Measurements from ENCODE around the gene ERAL1. TPM values are rescaled to one million over a fixed set of nuclear protein-coding genes. Genes with fewer than 3 reads are reported as not detected.
A peak's percentile ranks its signal among the peaks of the same experiment; 100 is the strongest.
"Not testable (repeated sequence)": the region's sequence is repeated elsewhere in the genome, so short reads cannot be mapped to it uniquely, and the experiment has no call there.

Gene ERAL1
- total RNA-seq, 1 experiment from 2014 or later = 32.0 TPM

DNA sequence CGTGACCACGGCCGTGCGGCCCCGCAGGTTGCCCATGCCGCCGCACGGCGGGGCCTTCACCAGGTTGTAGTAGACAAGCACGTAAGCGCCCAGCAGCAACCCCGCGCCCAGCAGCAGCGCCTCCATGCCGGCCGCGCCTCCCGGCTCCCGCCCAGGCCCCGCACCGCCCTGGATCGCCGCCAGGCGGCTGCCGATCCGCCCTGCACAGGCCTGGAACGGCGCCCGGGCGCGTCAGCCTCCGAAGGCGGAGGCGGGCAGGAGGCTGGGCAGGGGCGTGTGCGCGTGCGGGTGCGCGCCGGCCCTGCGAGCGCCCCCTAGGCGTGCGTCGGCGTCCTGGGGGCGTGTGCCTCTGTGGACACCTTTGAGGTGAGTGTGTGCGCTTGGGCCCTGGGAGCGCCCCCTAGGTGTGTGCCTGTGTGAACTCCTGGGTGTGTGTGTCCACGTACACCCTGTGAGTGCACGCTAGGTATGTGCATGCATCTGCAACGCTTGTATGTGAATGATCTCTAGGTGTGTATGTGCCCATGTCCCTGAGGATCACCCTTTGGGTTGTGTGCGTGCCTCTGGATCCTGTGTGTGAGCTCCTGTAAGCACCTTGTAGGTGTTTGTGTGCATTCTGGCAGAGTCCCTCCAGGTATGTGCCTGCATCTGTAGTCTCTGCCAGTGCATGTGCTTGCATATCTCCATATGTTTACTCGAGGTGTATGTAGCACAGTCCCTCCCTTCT, 48.2 kb downstream of the ERAL1 start, which contains the start of gene DHRS13:
Gene DHRS13 (minus strand): TSS at position 261 of the 727 bp plus-strand sequence. CDS start 135 bp downstream, at position 126.
- Histone ChIP-seq H3K27ac (0 out of 2 replicates have a peak within 1 kb of the TSS, but pooled peaks have one; percentile 9), H3K4me3 (peak within 1 kb of the TSS; percentile 80), H3K4me1 (replicated peaks) (peaks cover 24% of the 10 kb centered on the region), H3K36me3 (peaks cover 31% of the 10 kb centered on the region), H3K27me3 (replicated peaks) (no peaks in the 10 kb centered on the region), H3K9me3 (replicated peaks) (no peaks in the 10 kb centered on the region)
- peak; percentile 88 to 90 for DNase-seq (ENCODE audit: low read depth in 1 of 2, low spot score in 2 of 2)

DNA sequence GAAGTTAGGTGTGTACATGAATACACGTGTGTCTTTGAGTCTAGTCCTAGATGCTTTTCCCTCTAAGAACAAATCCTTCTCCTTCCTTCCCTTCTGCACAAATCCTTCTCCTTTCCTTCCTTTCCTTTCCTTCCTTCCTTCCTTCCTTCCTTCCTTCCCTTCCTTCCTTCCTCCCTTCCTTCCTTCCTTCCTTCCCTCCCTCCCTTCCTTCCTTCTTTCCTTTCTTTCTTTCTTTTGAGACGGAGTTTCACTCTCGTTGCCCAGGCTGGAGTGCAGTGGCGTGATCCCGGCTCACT, 48.7 kb downstream of the ERAL1 start:
- not testable (repeated sequence) for H3K27ac ChIP-seq; H3K9me3 ChIP-seq (replicated peaks); H3K27me3 ChIP-seq (replicated peaks); H3K4me3 ChIP-seq; DNase-seq (ENCODE audit: low read depth in 1 of 2, low spot score in 2 of 2)
- Histone ChIP-seq H3K36me3 (peaks cover 33% of the 10 kb centered on the region), H3K4me1 (replicated peaks) (peaks cover 20% of the 10 kb centered on the region)

DNA sequence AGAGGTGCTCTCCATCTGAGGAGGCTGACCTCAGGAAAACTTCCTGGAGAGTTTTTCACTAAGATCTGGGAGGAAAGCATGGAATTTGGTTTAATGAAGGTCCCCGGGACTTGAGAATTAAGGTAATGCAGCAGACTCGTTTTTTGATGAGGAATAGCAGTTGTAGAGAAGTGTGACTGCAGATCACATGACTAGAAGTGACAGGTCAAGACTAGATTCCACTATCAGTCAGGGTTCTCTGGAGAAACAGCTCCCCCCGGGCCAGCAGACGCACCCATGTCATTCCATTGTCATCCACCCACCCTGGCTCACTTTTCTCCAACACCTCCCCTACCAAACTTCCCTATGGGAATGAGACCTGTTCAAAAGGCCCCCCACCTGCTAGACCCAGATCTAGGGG, 50.0 kb downstream of the ERAL1 start:
- Histone ChIP-seq H3K4me3 (no peak overlapping the region), H3K27ac (no peak overlapping the region), H3K36me3 (peaks cover 44% of the 10 kb centered on the region), H3K27me3 (replicated peaks) (no peaks in the 10 kb centered on the region), H3K4me1 (replicated peaks) (peaks cover 26% of the 10 kb centered on the region), H3K9me3 (replicated peaks) (no peaks in the 10 kb centered on the region)
- no peak for DNase-seq (ENCODE audit: low read depth in 1 of 2, low spot score in 2 of 2)

DNA sequence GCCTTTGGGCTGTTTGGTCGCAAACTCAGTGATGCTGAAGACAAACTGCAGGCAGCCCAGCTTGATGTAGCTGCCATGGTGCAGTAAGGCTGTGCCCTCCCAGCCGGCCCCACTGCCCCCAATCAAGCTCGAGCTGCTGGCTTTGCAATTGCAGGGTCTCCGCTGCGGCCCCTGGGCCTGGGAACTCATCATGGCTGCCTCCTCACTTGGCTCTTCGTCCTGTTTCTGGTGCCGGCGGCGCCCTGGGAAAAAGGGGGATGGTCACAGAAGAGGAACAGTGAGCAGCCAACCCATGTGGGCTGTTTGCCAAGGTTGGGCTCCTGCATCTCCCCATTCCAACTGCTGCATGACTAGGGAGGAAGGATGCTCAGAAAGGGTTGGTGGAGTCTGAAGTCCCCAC, 51.5 kb downstream of the ERAL1 start:
- Histone ChIP-seq H3K27me3 (replicated peaks) (no peaks in the 10 kb centered on the region), H3K27ac (no peak overlapping the region), H3K9me3 (replicated peaks) (no peaks in the 10 kb centered on the region), H3K4me1 (replicated peaks) (peaks cover 26% of the 10 kb centered on the region), H3K36me3 (peaks cover 59% of the 10 kb centered on the region), H3K4me3 (no peak overlapping the region)
- no peak for DNase-seq (ENCODE audit: low read depth in 1 of 2, low spot score in 2 of 2)

DNA sequence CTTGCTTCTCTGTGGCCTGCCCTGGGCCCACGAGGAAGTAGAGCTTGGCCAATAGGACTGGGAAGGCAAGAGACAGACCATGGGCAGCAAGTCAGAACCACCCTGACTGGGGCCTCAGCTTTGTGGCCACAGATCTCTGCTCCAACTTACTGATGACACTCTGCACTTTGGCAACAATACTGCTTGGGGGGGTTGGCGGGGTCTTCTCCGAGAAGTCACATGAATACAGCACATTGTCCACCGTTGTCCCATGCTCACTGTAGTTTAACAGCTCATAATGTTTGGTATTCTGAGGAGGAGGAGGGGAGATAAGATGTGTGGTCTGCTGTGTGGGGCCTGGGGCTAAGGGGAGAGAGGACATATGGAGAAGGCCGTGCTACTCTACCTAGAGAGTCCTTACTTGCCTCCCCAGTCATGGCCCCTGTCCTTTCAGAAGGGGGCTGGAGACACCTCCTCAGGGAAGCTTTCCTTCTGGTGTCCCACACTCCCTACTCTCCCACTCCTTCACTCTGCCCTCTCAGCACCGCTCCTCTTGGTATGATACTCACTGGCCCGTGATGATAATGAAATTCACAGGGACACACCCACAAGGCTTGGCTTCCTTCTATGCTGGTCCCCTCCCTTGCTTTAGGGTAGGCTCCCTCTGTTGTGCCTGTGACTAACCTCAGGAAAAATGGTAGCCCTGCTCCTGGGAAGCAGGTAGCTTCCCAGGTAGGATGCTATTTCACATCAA, 52.1 kb downstream of the ERAL1 start:
- Histone ChIP-seq H3K27me3 (replicated peaks) (no peaks in the 10 kb centered on the region), H3K4me3 (no peak overlapping the region)

DNA sequence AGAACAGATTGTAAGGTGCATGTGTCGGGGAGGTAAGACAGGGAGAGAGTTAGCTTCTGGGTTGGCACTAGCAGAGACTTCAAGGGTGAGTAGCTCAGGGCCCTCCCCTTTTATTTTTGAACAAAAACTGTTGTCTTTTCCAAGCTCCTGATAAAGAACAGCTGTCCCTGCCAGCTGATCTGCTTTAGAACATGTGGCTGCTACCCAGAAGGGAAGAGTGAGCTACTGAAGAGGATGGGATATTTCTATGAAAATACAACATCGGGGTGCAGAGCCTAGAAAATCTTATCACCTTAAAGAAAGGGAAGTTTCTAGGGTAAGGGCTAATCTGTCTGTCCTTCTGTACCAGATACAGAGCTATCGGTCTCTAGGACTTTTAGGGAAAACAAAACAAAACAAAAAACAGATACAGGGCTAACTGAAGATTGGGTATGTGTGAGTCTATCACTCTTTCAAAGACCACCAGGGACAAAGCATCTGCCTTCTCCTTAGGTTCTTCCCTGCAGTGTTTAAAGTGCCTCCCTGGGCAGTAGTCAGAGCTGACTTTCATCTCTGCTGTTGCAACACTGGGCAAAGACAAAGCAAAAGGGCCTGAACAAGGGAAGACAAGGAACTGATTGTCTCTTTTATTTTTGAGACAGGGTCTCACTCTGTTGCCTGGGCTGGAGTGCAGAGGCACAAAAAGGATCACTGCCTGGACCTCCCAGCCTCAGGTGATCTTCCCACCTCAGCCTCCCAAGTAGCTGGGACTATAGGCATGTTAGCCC, 53.1 kb downstream of the ERAL1 start:
- Histone ChIP-seq H3K36me3 (peaks cover 70% of the 10 kb centered on the region), H3K27ac (no peak overlapping the region), H3K27me3 (replicated peaks) (no peaks in the 10 kb centered on the region), H3K9me3 (replicated peaks) (no peaks in the 10 kb centered on the region), H3K4me3 (no peak overlapping the region), H3K4me1 (replicated peaks) (peaks cover 12% of the 10 kb centered on the region)
- DNase-seq (ENCODE audit: low read depth in 1 of 2, low spot score in 2 of 2) = no peak

More for the DNA sequence above, 52.1 kb downstream of the ERAL1 start:
- Histone ChIP-seq H3K4me1 (replicated peaks) (peaks cover 22% of the 10 kb centered on the region), H3K27ac (no peak overlapping the region), H3K36me3 (peaks cover 65% of the 10 kb centered on the region), H3K9me3 (replicated peaks) (no peaks in the 10 kb centered on the region)
- DNase-seq (ENCODE audit: low read depth in 1 of 2, low spot score in 2 of 2) = no peak

DNA sequence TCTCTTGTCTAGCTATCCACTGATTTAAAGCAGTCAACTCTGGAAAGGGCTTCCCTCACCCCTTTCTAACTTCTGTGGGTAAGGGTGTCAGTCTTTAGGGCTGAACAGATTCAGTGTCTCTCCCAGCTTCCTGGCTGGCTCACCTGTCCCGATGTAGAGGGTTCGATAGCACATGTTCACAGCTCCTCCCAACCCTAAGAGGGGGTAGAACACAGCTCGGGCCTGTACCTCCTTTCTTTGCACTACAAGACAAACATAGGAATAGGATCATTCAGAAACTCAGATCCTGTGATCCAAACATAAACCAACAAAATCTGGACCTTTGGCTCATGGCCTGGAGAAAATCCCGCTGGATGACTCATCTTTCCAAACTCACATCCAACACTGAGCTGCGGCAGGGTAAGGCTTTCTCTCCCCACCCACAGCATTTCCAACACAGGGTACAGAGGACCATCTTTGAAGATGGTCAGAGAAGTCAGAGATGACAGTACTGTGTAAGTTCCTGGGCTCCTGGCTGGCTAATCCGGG, 53.9 kb downstream of the ERAL1 start:
- peaks cover 8% of the 10 kb centered on the region for H3K4me1 ChIP-seq (replicated peaks)
- H3K27ac ChIP-seq = no peak overlapping the region
- no peaks in the 10 kb centered on the region for H3K27me3 ChIP-seq (replicated peaks)
- H3K36me3 ChIP-seq = peaks cover 78% of the 10 kb centered on the region
- peak in 1 of 2 experiments; percentile 34 for DNase-seq (ENCODE audit: low read depth in 1 of 2, low spot score in 2 of 2)
- H3K9me3 ChIP-seq (replicated peaks) = no peaks in the 10 kb centered on the region
- H3K4me3 ChIP-seq = no peak overlapping the region

DNA sequence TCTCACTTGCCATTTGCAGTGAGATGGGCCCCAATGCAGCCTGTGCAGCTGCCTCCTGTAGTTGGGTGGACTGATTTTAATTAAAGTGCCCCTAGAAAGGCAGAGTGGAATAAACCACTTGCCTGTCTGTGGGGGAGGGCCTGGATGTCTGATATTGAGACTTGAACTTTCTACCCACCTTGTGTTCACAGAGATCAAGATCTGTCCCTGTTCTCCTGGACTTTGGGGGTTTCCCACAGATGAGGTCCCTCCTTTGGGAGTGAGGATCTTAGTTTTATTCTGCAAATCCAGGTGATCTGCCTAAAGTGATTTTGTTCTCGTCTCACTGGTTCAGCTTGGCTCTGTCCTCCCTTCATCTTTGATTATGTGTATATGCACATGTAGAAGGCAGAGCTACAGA, 55.7 kb downstream of the ERAL1 start:
- no peaks in the 10 kb centered on the region for H3K27me3 ChIP-seq (replicated peaks)
- 0 out of 2 replicates have a peak, but pooled peaks cover 2% of the 10 kb centered on the region for H3K9me3 ChIP-seq (replicated peaks)
- peaks cover 96% of the 10 kb centered on the region for H3K36me3 ChIP-seq
- no peak overlapping the region for H3K27ac ChIP-seq
- peaks cover 8% of the 10 kb centered on the region for H3K4me1 ChIP-seq (replicated peaks)
- no peak for DNase-seq (ENCODE audit: low read depth in 1 of 2, low spot score in 2 of 2)
- H3K4me3 ChIP-seq = no peak overlapping the region

Other genes starting within 250 kb of the ERAL1 start
- 5.0 TPM in 1 of 2 replicates, not detected in the other for gene RSKR, start 240.8 kb upstream of the ERAL1 start, total RNA-seq (2014; rRNA removed; shearing (Covaris generic))
- gene BLTP2, start 209.9 kb upstream of the ERAL1 start, total RNA-seq (2014; rRNA removed; shearing (Covaris generic)) = 52.0 and 58.8 TPM in 2 replicates
- 59.8 and 125 TPM in 2 replicates for gene SDF2, start 193.1 kb upstream of the ERAL1 start, total RNA-seq (2014; rRNA removed; shearing (Covaris generic))
- gene SUPT6H, start 192.8 kb upstream of the ERAL1 start, total RNA-seq (2014; rRNA removed; shearing (Covaris generic)) = 25.9 and 39.3 TPM in 2 replicates
- gene PROCA1, start 143.1 kb upstream of the ERAL1 start, total RNA-seq (2014; rRNA removed; shearing (Covaris generic)) = 0.53 and 0.69 TPM in 2 replicates
- gene RAB34, start 137.1 kb upstream of the ERAL1 start, total RNA-seq (2014; rRNA removed; shearing (Covaris generic)) = 1,039 and 1,435 TPM in 2 replicates
- gene RPL23A, start 135.0 kb upstream of the ERAL1 start, total RNA-seq (2014; rRNA removed; shearing (Covaris generic)) = 591 and 789 TPM in 2 replicates
- 1.6 TPM in 1 of 2 replicates, not detected in the other for gene TLCD1, start 128.8 kb upstream of the ERAL1 start, total RNA-seq (2014; rRNA removed; shearing (Covaris generic))
- 1.1 and 2.2 TPM in 2 replicates for gene NEK8, start 126.2 kb upstream of the ERAL1 start, total RNA-seq (2014; rRNA removed; shearing (Covaris generic))
- 38.4 and 51.0 TPM in 2 replicates for gene TRAF4, start 111.0 kb upstream of the ERAL1 start, total RNA-seq (2014; rRNA removed; shearing (Covaris generic))
- gene FAM222B, start 12.2 kb upstream of the ERAL1 start, total RNA-seq (2014; rRNA removed; shearing (Covaris generic)) = 5.0 and 5.2 TPM in 2 replicates
- 13.4 and 18.3 TPM in 2 replicates for gene FLOT2, start 42.7 kb downstream of the ERAL1 start, total RNA-seq (2014; rRNA removed; shearing (Covaris generic))
- gene DHRS13, start 48.1 kb downstream of the ERAL1 start, total RNA-seq (2014; rRNA removed; shearing (Covaris generic)) = 11.7 and 12.7 TPM in 2 replicates
- 16.7 and 28.5 TPM in 2 replicates for gene PHF12, start 96.5 kb downstream of the ERAL1 start, total RNA-seq (2014; rRNA removed; shearing (Covaris generic))
- not detected in 2 replicates for gene SEZ6, start 151.0 kb downstream of the ERAL1 start, total RNA-seq (2014; rRNA removed; shearing (Covaris generic))
- gene PIPOX, start 188.1 kb downstream of the ERAL1 start, total RNA-seq (2014; rRNA removed; shearing (Covaris generic)) = 1.00 TPM in 1 of 2 replicates, not detected in the other

Data from SJSA1 (cell line).